GM12878 (cell line): ENCODE results near the gene OPCML. TPM values are rescaled to one million over a fixed set of nuclear protein-coding genes. Genes with fewer than 3 reads are reported as not detected.

Experiments used
- ATAC-seq: fragments of 200-7000 bp; cut with Tn5 transposase; 3 replicates; pipeline ENCODE4 v1.9.1; 2020; ENCODE audit warnings: mild to moderate bottlenecking, moderate library complexity
- BruUV-seq: library from RNA; stranded (reverse); fragments of 400-500 nt; replicated peaks from 2 replicates; lab custom pipeline; 2021; lab: Mats Ljungman, UMichigan
- CTCF ChIA-PET: fragments of 300-600 bp; sonication (Branson Sonifier 250); formaldehyde crosslinking; extraction: SDS; loops from one replicate; lab custom pipeline; 2021; ENCODE audit warnings: inconsistent platforms; lab: Yijun Ruan, JAX
- POLR2A ChIA-PET: fragments of 350-600 bp; formaldehyde crosslinking; extraction: SDS; loops from one replicate; lab custom pipeline; 2021; ENCODE audit warnings: inconsistent platforms; lab: Charles Lee
- RAD21 ChIA-PET: fragments of 300-600 bp; sonication (Branson Sonifier 250); formaldehyde crosslinking; loops from one replicate; lab custom pipeline; 2023; ENCODE audit warnings: antibody characterized with exemption; ENCODE audit not compliant: unreplicated experiment; lab: Charles Lee
- SMC1A ChIA-PET: fragments of 300-600 bp; sonication (Branson Sonifier 250); formaldehyde crosslinking; loops from one replicate; lab custom pipeline; 2023; ENCODE audit not compliant: unreplicated experiment, uncharacterized antibody; lab: Charles Lee
- DNase-seq: peaks from one replicate; pipeline ENCODE4 v3.0.0-alpha.2; 2011; ENCODE audit warnings: low read depth, low spot score
- FAIRE-seq: peaks from 3 replicates; lab custom pipeline; 2011; peaks lifted over from hg19 to GRCh38; lab: Jason Lieb, UNC
- H2AFZ ChIP-seq: 2 replicates; pipeline ENCODE4 v1.6.0; 2011; ENCODE audit warnings: low read depth, low read length, control low read depth; ENCODE audit not compliant: control insufficient read depth
- H3K27ac ChIP-seq: 2 replicates; pipeline ENCODE4 v1.5.1; 2011; ENCODE audit warnings: control low read depth; ENCODE audit not compliant: control insufficient read depth, insufficient read depth
- H3K27me3 ChIP-seq, 2 experiments: replicated peaks in 1 of 2; 2 replicates each; pipeline versions ENCODE4 v1.6.0 to v1.6.1; 2011; ENCODE audit warnings: low read length in 1 of 2; ENCODE audit not compliant: control insufficient read depth in 2 of 2, insufficient read depth in 2 of 2
- H3K36me3 ChIP-seq, 2 experiments: 2 replicates each; pipeline ENCODE4 v1.5.1; 2011; ENCODE audit warnings: low read length in 1 of 2; ENCODE audit not compliant: control insufficient read depth in 2 of 2, insufficient read depth in 2 of 2
- H3K4me1 ChIP-seq: 2 replicates; pipeline ENCODE4 v1.6.1; 2011; ENCODE audit warnings: mild to moderate bottlenecking, low read length, moderate library complexity, mixed read lengths; ENCODE audit not compliant: control insufficient read depth, insufficient read depth
- H3K4me2 ChIP-seq: 2 replicates; pipeline ENCODE4 v1.6.0; 2011; ENCODE audit warnings: control low read depth; ENCODE audit not compliant: control insufficient read depth, insufficient read depth
- H3K4me3 ChIP-seq: fragments of 200-600 bp; sonication (generic); 2 replicates; pipeline ENCODE4 v1.5.1; 2016
- H3K79me2 ChIP-seq: 2 replicates; pipeline ENCODE4 v1.6.0; 2011; ENCODE audit warnings: low read length; ENCODE audit not compliant: control insufficient read depth, insufficient read depth
- H3K9ac ChIP-seq: 2 replicates; pipeline ENCODE4 v1.8.0; 2011; ENCODE audit warnings: low read length, control low read depth, mixed read lengths; ENCODE audit not compliant: control insufficient read depth, insufficient read depth
- H3K9me3 ChIP-seq: replicated peaks from 3 replicates; pipeline ENCODE4 v1.5.1; 2011; ENCODE audit warnings: mild to moderate bottlenecking, low read length; ENCODE audit not compliant: control insufficient read depth, insufficient read depth
- H4K20me1 ChIP-seq: 2 replicates; pipeline ENCODE4 v1.6.0; 2011; ENCODE audit not compliant: control insufficient read depth, insufficient read depth
- BCL3 ChIP-seq: IDR thresholded peaks from 2 replicates; pipeline ENCODE4 v1.6.1; 2011; ENCODE audit warnings: borderline replicate concordance, low read depth, mild to moderate bottlenecking, moderate library complexity, low read length; ENCODE audit not compliant: insufficient read depth, poor library complexity, severe bottlenecking
- CHD4 ChIP-seq: fragments of 200-600 bp; sonication (generic); IDR thresholded peaks from 2 replicates; pipeline ENCODE4 v1.6.1; 2016; ENCODE audit warnings: mild to moderate bottlenecking
- E2F4 ChIP-seq: IDR thresholded peaks from 2 replicates; pipeline ENCODE4 v1.6.1; 2012; ENCODE audit warnings: low read depth, low read length, improper control_type of control experiment
- EGR1 ChIP-seq, 2 experiments: IDR thresholded peaks; 1 replicate in 1 of 2; 2 replicates in 1 of 2; pipeline ENCODE4 v1.6.1; 2011 to 2012; ENCODE audit warnings: low read depth in 2 of 2, low read length in 2 of 2, borderline replicate concordance in 1 of 2, mild to moderate bottlenecking in 1 of 2, moderate library complexity in 1 of 2
- GABPA ChIP-seq: IDR thresholded peaks from 2 replicates; pipeline ENCODE4 v1.6.1; 2014; ENCODE audit warnings: antibody characterized with exemption, low read depth, mild to moderate bottlenecking, inconsistent platforms
- IRF3 ChIP-seq: fragments of 450-650 bp; IDR thresholded peaks from 2 replicates; pipeline ENCODE4 v1.6.1; 2014; ENCODE audit warnings: mild to moderate bottlenecking
- MTA2 ChIP-seq: fragments of 450-650 bp; IDR thresholded peaks from 2 replicates; pipeline ENCODE4 v1.6.1; 2016; ENCODE audit warnings: low read depth, mild to moderate bottlenecking, moderate library complexity
- NFIC ChIP-seq: IDR thresholded peaks from 2 replicates; pipeline ENCODE4 v1.6.1; 2012; ENCODE audit warnings: low read depth, mild to moderate bottlenecking, inconsistent platforms, low read length, moderate library complexity
- NFYA ChIP-seq: IDR thresholded peaks from 2 replicates; pipeline ENCODE4 v1.6.1; 2011; ENCODE audit warnings: low read depth, mild to moderate bottlenecking, low read length, improper control_type of control experiment, borderline replicate concordance
- RUNX3 ChIP-seq: IDR thresholded peaks from 2 replicates; pipeline ENCODE4 v1.6.1; 2012; ENCODE audit warnings: low read length, inconsistent platforms
- TAF1 ChIP-seq: IDR thresholded peaks from 2 replicates; pipeline ENCODE4 v1.6.1; 2011; ENCODE audit warnings: mild to moderate bottlenecking, low read depth, low read length, borderline replicate concordance
- ZBTB33 ChIP-seq: fragments of 450-650 bp; IDR thresholded peaks from 2 replicates; pipeline ENCODE4 v1.6.1; 2017; ENCODE audit warnings: mild to moderate bottlenecking
- ZNF24 ChIP-seq: fragments of 450-650 bp; IDR thresholded peaks from 2 replicates; pipeline ENCODE4 v1.6.1; 2017; ENCODE audit warnings: antibody characterized with exemption, mild to moderate bottlenecking
- ZSCAN29 ChIP-seq: fragments of 450-650 bp; IDR thresholded peaks from 2 replicates; pipeline ENCODE4 v1.6.1; 2017; ENCODE audit warnings: mild to moderate bottlenecking, moderate library complexity
- WGBS: methylation state at CpG from one replicate; pipeline ENCODE4 v1.1.6; 2016; ENCODE audit warnings: low lambda C conversion rate; ENCODE audit not compliant: insufficient replicate concordance, insufficient coverage; ENCODE audit errors: missing lambda C conversion rate; 5-methylcytosine and 5-hydroxymethylcytosine counted together
- in situ Hi-C: fragments of 300-500 bp; cut with MboI; formaldehyde crosslinking; loops from 9 replicates; pipeline ENCODE4 v1.14.3; 2018; ENCODE audit warnings: mixed read lengths
- intact Hi-C: fragments of 100-400 bp; cut with micrococcal nuclease; formaldehyde crosslinking; loops from one replicate; pipeline ENCODE4 v1.14.2; 2022; ENCODE audit not compliant: unreplicated experiment
- polyA plus RNA-seq, 11 experiments: library from polyadenylated mRNA; depleted of rRNA in 4 of 11; unstranded in 6 of 11; stranded (reverse) in 5 of 11; fragments of >200 nt; fragmentation: Nextera tagmentation in 4 of 11; fragmentation: Illumina TruSeq in 1 of 11; extraction: Ambion mirVana in 4 of 11; extraction: Trizol in 1 of 11; gene quantifications; 1 replicate in 1 of 11; 2 replicates in 10 of 11; pipeline versions ENCODE4 v1.2.1 to v1.2.3, GENCODE V29; 2011 to 2016; ENCODE audit warnings: inconsistent platforms in 2 of 11, missing spikeins in 2 of 11, low read depth in 1 of 11
- total RNA-seq, 4 experiments: library from RNA; depleted of rRNA in 3 of 4; stranded (reverse); fragments of >200 nt in 3 of 4; fragmentation: Illumina TruSeq in 1 of 4; extraction: Trizol in 1 of 4; gene quantifications; 2 replicates each; pipeline versions ENCODE4 v1.2.1 to v1.2.3, GENCODE V29; 2013 to 2021

The OPCML gene
- total and polyA plus RNA-seq, 10 of the 15 experiments (the other 5 are each of a cell fraction or from before 2014, with no cell fraction given): 0.84 TPM; not detected in 9

- TF ChIP-seq E2F4: no peak
- TF ChIP-seq ZNF24: no peak
- no peak for TF ChIP-seq IRF3
- TF ChIP-seq, all 136 proteins: peak for 0
Observed at GRCh38 chr11:133362916-133363315, 169.4 kb downstream of the OPCML start (continued).

GRCh38 chr11:133362156-133362555, 170.1 kb downstream of the OPCML start:
- TF ChIP-seq TAF1 (no peak), ZBTB33 (no peak), CHD4 (no peak), EGR1 (IDR thresholded peaks at IDR 0.05; ENCODE audit: borderline replicate concordance in 1 of 2, low read depth in 2 of 2, low read length in 2 of 2) (no peak), ZSCAN29 (no peak), E2F4 (no peak), RUNX3 (no peak), MTA2 (no peak), BCL3 (no peak), NFIC (no peak), GABPA (no peak), NFYA (no peak)

More at GRCh38 chr11:133362156-133362555, 170.1 kb downstream of the OPCML start:
- Histone ChIP-seq H2AFZ (no peak overlapping the region), H3K9me3 (peaks cover 3% of the 10 kb centered on the region; the same call in 2 of the 3 replicates), H3K36me3 (no peaks in the 10 kb centered on the region), H3K9ac (no peak overlapping the region), H3K27me3 (no peaks in the 10 kb centered on the region), H3K4me3 (no peak overlapping the region), H3K79me2 (no peaks in the 10 kb centered on the region), H3K4me1 (no peaks in the 10 kb centered on the region), H3K4me2 (no peak overlapping the region), H3K27ac (no peak overlapping the region), H4K20me1 (no peaks in the 10 kb centered on the region)
- in situ Hi-C loops (no loop called here), intact Hi-C loops (loop anchor here (10.0 kb wide), 1 partner anchor 97 kb away; no protein-coding TSS in a partner anchor)
- DNase-seq (no peak), FAIRE-seq (no peak), ATAC-seq (no peak)
- no TSS peak for BruUV-seq
- ChIA-PET RAD21 (no interaction called here), CTCF (no interaction called here), POLR2A (no interaction called here), SMC1A (no interaction called here)
- WGBS: 66% methylated on average over 15 of the region's 15 CpGs
